Activated CD4-positive, alpha-beta T cell treated with anti-CD3 and anti-CD28 coated beads, Interleukin-2, amount 50 U/mL, for 1 hour (primary cell): ENCODE measurements around the gene S100A7.
"Not testable (repeated sequence)": the region's sequence is repeated elsewhere in the genome, so short reads cannot be mapped to it uniquely, and the experiment has no call there.

Source experiments
- DNase-seq: peaks from one replicate; pipeline ENCODE4 v3.0.0-alpha.2; 2020

The S100A7 gene

DNA sequence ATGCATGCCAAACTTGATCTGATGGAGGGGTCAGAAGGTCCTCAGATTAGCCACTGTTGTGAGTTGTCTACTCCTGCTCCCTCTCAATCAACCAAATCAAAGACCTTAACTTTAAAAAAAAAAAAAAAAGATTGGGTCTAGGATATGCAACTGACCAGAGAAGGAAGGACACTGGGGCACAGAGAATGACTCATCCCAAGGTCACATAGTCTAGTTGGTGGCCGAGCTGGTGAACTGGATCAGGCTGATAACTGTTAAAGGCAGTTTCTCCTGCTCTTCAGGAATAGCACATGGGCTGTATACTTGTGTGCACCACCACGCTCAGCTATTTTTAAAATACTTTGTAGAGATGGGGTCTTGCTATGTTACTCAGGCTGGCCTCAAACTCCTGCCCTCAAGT is 14.8 kb upstream of the S100A7 start:
- DNase-seq: no peak

DNA sequence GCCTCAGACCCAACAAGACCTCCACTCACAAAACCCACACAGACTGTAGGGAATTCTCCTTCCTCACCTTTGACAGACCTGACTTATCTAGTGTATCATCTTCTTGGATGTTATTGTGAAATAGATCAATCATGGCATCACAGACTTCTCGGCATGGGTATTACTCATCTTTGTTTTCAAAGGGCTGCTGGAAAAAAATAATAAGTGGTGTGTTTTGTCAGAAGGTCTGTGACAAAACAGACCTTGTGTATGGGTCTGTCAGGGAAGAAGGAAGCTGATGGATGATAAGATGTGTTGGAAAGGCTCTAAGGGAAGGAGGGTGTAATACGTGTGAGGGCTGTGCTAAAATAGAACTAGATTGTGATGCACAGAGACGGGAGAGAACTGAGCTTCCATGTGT is 13.9 kb upstream of the S100A7 start:
- DNase-seq: no peak

DNA sequence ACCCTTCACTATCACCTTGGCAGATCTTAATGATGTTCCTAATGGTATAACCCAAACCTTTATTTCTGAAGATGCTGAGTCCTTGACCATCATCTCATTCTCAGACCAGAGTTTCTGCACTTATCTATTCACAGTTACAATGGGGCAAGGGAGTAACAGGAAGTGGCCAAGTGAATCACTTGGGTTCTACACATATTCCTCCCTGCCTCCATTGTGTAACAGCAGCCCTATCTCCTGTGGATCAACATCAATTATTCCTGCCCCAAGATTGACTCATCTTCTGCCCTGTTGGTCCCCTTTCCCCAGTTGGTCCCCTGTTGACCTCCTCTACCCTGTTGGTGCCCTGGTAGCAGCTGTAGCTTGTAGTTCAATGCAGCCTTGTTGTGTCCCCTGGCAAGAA is 10.3 kb upstream of the S100A7 start:
- no peak for DNase-seq

DNA sequence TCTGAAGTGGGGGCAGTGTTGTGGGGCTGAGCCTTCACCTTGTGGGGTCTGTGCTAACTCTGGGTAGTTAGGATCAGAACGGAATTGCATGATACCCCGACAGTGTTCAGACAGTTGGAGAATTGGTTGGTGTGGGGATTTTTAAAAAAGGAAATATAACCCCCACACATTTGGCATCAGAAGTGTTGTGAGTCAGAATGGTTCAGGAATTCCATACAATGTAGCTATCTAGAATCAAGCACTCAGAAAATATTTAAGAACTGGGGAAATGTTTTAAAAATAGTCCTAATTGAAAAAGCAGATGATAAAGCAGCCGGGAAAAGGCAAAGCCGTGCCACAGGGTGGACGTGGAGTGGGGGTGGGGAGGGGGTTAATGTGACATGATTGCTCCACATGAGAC is 6.5 kb upstream of the S100A7 start:
- DNase-seq: no peak

DNA sequence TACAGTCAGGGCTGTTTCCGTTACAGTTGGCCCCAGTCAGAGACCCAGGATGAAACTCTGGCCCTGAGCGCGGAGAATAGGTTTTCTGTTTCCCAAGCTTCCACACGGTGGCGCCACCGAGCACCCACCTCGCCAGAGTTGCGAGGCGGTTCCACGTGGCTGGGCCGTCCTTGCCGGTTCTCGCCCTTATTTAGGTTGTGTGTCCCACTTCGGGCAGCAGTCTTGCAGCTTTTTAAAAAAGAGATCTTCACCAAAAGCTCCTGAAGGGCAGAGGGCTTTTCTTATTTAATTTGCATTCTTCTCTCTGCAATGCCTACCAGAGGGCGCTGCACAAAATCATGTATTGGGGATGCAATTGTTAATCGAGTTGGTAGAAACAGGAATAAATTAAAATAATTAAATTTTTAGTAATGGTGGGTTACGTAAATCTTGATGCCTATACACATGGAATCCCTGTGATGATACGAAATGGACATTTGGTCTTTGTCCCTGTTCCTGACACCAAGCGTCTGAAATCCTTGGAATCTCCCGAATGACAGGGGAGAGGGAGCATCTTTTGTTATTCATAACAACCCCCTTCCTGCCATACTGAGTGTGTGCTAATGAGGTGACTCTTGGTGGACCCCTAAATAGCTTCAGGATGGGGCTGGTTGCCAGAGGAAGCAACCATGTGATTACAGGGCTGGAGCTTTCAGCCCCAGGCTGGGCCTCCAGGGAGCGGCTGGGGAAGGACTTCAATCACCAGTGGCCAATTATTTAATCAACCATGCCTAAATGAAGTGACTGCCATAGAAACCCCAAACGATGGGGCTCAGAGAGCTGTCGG is 5.6 kb upstream of the S100A7 start:
- peak; percentile 63 for DNase-seq

DNA sequence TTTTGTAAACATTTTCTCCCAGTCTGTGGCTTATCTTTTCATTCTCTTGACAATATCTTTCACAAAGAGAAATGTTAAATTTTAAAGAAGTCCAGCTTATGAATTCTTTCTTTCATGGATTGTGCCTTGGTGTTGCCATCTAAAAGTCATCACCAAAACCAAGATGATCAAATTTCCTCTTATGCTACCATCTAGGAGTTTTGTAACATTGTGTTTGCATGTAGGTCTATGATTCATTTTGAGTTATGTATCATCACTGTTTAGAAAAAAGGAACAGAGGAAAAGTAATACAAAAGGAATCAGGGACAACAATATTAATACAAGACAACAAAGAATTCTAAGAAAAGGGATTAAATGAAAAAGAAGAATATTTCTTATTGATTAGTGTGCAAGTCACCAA is 2.3 kb upstream of the S100A7 start:
- not testable (repeated sequence) for DNase-seq

DNA sequence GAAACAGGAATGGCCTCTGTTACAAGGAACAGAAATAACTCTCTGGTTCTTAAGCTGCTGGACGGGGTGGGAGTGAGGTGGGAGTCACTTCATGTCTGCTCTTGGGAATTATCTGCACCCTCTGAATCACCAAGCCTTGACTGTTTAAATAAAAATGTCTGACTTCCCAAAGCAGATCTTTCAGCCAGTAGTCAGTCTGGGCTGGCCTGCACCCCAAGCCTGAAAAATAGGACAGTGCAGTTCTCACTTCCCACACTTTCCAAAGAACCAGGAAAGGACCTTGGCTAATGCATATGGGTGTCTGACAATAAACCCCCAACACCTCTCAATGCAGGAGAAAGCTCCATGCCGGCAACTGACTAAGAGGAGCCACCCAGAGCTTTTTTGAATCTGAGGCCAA is 796 bp downstream of the S100A7 start:
- DNase-seq: no peak

DNA sequence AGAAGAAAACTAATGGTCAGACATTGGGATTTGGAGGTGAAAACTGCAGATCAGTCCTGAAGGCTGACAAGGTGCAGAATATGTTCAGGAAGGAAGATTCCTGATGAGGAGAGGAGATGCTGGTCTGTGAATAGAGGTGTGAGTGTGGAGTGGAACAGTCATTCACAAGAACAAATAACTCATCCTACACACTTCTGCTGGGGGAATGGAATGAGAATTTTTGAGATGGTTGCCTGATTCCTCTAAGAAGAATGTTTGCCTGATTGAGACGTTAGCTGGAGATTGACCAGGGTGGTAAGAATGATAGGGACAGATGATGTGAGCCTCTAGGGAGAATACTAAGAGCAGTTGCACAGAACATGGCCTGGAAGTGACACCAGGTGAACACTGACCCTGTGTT is 4.1 kb downstream of the S100A7 start:
- DNase-seq: no peak

DNA sequence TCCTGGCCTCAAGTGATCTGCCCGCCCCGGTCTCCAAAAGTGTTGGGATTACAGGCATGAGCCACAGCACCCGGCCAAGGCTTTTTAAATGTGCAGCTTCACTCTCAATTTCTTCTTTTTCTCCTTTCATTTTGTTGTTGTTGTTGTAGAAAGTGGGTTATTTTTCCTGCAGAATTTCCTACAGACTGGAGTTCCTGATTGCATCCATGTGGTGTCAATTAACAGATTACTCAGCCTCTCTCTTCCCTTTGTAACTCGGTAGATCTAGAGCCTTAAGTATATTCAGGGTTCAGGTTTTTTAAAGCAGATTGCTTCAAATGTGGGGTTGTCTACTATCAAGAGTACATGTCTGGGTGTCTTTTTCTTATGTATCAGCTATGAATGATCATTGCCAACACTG is 11.6 kb downstream of the S100A7 start:
- not testable (repeated sequence) for DNase-seq

DNA sequence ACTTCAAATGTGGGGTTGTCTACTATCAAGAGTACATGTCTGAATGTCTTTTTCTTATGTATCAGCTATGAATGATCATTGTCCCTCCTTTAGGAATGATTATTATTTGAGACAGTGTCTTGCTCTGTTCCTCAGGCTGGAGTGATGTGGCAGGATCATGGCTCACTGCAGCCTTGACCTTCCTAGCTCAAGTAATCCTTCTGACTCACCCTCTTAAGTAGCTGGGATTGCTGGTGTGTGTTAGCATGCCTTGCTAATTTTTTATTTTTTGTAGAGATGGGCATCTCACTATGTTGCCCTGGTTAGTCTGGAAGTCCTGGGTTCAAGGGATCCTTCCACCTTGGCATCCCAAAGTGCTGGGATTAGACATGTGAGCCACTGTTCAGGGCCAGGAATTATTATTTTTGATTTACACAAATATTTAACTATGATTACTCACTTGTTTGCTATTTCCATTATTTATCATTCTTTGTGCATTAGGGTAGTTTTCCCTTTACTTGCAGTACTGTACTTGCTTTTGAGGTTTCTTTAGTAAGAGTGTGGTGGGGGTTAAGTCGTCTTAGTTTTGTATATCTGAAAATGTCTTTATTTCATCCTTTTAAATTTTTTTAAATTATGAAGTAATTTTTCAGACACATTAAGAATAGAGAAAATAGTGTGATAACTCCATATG is 12.8 kb downstream of the S100A7 start:
- no peak for DNase-seq

DNA sequence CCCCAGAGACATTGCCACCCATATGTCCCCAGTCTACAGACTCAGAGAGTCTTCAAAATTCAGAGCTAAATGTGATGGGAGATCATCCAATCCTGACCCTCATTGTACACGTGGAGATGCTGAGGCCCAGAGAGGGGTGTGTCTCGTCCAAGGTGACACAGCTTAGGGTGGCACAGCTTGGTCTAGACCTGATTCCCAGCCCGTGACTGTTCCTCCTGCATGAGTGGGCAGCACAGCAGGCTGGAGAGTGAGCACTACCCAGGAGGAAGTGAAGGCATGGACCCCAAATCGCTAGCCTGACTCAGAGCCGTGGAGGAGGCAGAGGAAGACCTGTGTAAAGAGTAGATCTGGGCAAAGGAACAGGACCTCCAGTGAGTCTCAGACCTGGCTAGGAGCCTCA is 16.4 kb downstream of the S100A7 start:
- DNase-seq: no peak

DNA sequence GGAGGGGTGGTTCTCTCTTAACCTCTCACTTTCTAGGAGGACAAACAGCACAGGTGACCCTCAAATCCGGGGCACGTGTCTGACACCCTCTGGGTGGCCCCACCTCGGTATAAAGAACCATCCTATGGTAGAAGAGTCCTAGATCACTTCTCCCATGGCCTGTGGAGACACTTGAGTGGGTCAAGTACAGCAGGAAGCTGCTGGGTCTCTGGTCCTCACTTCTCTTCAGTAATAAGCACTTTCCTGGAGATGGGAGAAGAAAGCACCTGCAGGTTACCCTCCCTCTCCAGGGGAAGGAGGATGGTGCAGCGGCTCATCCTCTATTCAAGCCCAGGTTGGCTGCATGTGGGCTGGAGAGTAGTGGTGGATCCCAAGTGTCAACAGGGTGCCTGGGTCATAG is 17.0 kb downstream of the S100A7 start:
- no peak for DNase-seq

DNA sequence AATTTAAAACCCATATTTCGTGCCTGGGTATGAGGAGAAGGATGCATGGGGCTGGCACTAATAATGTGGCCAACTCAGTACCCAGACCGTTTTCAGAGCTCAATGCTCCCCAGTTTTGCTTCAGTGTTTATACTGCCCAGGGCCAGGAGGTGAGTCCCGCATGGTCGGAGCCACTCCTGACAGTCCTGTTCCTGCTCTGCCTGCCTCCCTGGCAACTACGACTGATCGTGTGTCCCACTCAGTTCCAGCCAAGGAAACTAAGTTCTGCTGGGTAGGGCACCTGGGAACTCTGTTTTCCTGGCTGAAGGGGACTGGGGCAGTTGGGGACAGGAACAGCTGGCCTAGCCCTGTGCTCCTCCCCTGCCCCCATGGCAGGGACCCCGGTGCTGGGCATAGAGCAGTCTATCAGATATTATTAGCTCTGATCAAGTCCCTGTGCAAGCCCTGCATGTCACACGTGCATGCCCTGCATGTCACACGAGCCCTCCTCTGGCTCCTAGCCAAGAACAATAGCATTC is 19.2 kb downstream of the S100A7 start:
- DNase-seq: no peak

DNA sequence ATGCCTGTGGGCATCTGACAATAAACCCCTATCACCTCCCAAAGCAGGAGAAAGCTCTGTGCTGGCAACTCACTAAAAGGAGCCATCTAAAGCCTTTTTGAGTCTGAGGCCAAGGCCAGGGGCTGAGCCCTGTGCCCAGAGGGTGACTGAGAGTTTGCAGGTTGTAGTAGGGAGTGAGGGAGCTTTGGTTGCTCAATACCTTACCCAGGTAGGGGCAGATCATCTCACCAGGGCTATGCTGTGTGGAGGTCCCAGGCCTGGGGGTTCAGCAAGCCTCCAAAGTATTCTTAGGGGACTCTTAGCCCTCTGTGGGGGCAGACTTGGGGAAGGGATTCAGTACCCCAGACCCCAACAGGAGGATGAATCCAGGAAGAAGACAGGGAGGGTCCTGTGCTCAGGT is 21.2 kb downstream of the S100A7 start:
- no peak for DNase-seq

DNA sequence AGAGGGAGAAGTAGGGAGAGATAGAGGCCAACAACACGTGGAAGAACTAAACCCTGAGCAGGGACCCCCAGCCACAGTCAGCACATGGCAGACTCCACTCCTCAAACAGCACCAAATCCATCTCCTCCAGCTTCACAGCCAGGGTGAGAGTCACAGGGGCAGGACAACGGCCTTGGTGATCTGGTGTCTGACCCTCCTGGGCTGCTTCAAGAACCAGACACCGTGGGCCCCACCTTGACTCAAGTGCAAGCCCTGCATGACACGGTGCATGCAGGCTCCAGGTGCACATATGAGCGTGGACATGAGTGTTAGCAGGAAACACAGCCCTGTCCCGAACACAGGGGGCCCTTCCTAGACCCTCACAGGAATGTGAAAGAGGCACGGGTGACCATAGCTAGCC is 21.9 kb downstream of the S100A7 start:
- DNase-seq: no peak

DNA sequence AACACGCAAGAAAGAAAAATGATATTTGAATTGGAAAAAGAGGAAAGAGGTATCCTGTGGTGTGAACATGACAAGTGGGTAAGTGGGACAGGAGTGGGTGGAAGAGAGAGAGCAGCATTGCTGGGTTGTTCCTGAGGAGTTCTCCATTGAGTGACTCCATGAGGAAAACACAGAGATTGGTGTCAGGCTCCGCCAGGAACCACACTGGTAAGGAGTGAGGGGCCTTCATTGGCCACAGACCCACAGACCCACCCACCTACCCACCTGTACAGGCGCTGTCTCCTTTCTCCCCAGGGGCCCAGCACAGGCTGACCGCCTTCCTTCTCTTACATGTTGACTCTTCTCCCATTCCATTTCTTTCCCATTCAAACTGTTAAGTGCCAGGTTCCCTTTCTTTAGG is 23.2 kb downstream of the S100A7 start:
- no peak for DNase-seq

DNA sequence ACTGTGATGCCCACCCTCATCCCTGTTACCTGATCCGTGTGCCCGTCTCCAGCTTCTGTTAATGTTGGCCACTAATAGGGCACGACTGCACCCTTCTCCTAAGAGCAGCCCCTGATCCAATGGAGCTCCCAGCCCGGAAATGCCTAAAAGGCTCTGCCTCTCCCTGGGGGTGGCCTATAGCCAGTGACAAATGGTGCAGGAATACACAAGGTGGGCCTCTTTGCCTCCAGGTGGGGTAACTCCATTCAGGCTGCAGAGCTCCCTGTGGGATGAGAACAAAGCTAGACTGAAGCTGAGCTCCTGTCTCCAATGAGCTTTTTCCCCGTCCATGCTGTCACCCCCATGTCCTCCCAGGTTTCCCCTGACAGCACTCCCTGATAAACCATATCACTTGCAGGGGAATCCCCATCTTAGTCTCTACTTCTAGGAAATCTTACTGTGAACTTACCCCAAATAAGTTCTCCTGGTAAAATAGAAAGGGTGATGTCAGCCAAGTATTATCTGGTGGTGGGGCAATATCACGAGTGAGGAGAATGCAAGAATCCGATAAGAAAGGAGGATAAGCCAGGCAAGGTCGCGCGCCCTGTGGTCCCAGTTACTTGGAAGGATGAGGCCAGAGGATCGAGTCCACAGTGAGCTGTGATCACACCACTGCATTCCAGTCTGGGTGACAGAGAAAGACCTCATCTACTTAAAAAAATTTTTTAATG is 25.6 kb downstream of the S100A7 start:
- no peak for DNase-seq

DNA sequence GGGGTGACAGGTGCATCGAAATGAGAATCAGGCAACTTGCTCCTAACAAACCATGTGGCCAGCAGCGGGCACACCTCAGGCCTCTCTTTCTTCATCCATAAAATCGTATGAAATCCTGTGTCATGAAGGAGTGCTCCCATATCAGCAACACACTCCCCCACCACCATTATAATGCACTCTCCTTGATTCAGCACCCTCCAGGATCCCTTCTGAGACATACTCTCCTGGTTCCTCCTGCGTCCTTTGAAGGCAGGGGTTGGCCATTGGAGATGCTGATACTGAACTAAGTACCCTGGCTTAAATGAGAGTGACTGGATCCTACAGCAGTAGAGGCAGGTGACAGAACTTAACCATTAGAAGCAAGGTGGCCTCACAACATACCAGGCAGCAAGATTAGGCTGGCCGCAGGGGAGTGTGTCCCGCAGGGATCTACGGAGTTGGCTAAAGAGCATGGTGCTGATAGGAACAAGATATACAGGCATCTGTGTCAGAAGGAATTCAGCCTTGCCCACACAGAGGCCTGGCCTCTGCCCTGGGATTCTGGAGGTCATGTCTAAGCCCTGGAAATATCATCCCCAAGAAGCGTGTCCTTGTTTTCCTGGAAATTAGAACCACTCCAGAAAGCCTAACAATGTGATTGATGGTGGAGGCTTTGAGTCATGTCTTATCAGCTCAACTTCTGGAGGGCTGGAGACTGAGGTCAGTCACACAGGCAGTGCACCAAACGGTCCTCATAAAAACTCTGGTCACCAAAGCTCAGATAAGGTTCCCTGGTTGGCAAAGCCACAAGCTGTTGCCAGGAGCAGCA is 27.4 kb downstream of the S100A7 start:
- no peak for DNase-seq

DNA sequence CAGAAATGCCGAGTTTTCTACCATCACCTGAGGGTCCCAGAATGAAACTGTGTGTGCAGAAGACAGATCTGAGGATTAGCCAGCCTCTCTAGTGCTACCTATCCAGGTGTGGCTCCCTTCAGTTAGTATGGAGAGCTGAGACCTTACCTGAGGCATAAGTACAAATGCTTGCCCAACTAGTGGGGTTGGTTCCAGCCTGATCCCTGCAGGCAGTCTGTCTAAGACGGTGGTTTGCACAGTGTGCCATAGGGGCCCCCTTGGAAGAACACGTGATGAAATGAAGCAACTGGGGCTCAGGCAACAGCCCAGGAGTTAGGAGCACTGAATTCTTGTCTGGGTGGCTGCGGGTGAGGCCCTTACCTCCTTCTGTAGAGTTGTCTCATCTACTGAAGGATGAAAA is 28.5 kb downstream of the S100A7 start:
- DNase-seq: no peak

DNA sequence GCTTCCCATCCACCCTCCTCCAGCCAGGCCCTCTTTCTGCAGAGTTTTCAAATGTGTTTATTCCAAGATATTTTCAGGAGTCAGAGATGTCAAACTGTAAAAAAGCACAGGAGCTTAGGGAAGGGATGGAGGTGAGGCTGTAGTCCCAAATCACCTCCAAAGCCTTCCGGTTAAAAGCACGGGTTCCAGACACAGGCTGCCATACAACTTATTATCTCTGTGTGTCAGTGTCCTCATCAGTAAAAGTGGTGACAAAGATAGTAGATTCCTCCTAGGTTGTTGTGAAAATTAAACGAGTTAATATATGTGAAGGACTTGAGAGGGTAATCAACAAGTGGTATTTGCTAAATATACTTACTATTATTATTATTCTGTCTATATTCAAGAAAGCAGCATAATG is 29.0 kb downstream of the S100A7 start:
- no peak for DNase-seq

DNA sequence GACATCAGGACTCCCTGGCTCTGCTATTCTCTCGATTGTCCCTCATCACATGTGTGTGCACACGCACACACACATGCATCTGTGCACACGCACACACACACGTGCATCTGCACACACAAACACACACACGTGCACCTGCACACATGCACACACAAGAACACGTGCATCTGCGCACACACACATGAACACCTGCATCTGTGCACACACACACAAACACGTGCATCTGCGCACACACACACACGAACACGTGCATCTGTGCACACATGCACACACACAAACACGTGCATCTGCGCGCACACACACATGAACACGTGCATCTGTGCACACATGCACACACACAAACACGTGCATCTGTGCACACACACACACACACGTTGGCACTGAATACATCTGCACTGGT is 29.4 kb downstream of the S100A7 start:
- DNase-seq: no peak

DNA sequence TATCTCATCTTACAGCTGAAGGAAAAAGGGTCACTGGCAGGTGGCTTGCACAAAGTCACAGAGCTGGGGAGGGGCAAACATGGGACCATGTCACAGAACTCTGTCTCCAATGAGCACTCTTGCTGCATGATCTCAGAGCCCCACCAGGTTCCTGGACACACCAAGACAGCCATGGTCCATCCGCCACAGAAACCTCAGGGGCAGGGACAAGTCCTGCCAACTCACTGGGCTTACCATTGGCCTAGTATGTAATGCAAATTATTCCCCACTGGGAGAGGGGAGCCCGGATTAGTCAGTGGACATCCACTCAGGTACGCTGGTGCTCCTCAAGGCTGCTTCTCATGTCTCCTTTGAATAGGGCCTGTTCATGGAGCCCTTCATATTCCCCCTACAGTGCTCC is 29.9 kb downstream of the S100A7 start:
- DNase-seq: no peak

DNA sequence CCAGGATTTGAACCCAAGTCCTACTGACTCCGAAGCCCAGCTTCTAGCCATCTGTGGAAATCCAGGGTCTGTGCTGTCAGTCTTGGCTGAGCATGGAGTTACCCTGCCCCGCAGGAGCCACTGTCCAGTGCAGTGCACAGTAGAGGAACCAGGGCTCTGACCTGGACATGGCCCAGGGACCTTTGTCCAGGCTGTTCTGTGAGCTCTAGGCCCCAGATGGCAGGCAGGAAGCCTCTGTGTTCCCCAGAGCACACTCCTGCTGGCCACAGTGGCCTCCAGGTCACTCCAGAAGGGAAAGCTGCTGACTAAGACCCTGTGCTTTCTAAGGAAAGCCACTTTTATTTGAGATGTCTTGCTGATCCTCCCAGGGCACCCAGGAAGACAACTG is 30.3 kb downstream of the S100A7 start:
- DNase-seq: no peak
